SK-N-SH (cell line): Measurements from ENCODE around the gene MON1A. TPM values are rescaled to one million over a fixed set of nuclear protein-coding genes. Genes with fewer than 3 reads are reported as not detected.

Source experiments
- CTCF ChIA-PET: fragments of 300-600, 350-600 bp; formaldehyde crosslinking; extraction: SDS; loops from one replicate; lab custom pipeline; 2021; lab: Yijun Ruan, JAX
- POLR2A ChIA-PET: fragments of 350-600 bp; sonication (Branson Sonifier 250); formaldehyde crosslinking; extraction: SDS; loops from one replicate; lab custom pipeline; 2020; ENCODE audit warnings: antibody characterized with exemption, inconsistent platforms; lab: Yijun Ruan, JAX
- DNase-seq: peaks from one replicate; pipeline ENCODE4 v3.0.0; 2012
- H2AFZ ChIP-seq: fragments of 200-600 bp; sonication (generic); 2 replicates; pipeline ENCODE4 v1.8.1; 2016; ENCODE audit warnings: antibody characterized with exemption, mild to moderate bottlenecking, low read depth
- H3F3A ChIP-seq: fragments of 200-600 bp; sonication (generic); replicated peaks from 2 replicates; pipeline ENCODE3; 2016; ENCODE audit warnings: antibody characterized with exemption, mild to moderate bottlenecking; ENCODE audit not compliant: insufficient read depth
- H3K27ac ChIP-seq, 2 experiments: fragments of 200-500 bp in 1 of 2; fragments of 200-600 bp in 1 of 2; sonication (Bioruptor generic) in 1 of 2; sonication (generic), shearing (Covaris generic) in 1 of 2; 2 replicates each; pipeline versions ENCODE4 v1.5.1 to v1.6.1; 2014 to 2016; ENCODE audit warnings: low read depth in 2 of 2, inconsistent platforms in 1 of 2, low read length in 1 of 2, mild to moderate bottlenecking in 1 of 2, mixed read lengths in 1 of 2
- H3K27me3 ChIP-seq: fragments of 200-600 bp; sonication (generic), shearing (Covaris generic); 2 replicates; pipeline ENCODE4 v1.6.1; 2016; ENCODE audit warnings: mixed run types; ENCODE audit not compliant: insufficient read depth
- H3K36me3 ChIP-seq, 2 experiments: fragments of 200-500 bp in 1 of 2; fragments of 200-600 bp in 1 of 2; sonication (Bioruptor generic) in 1 of 2; sonication (generic) in 1 of 2; replicated peaks in 1 of 2; 2 replicates each; pipeline versions ENCODE3 to v1.5.1; 2014 to 2016; ENCODE audit warnings: low read length in 1 of 2, mild to moderate bottlenecking in 1 of 2; ENCODE audit not compliant: insufficient read depth in 2 of 2, control insufficient read depth in 1 of 2
- H3K4me1 ChIP-seq, 2 experiments: fragments of 200-500 bp in 1 of 2; fragments of 200-600 bp in 1 of 2; sonication (Bioruptor generic) in 1 of 2; sonication (generic), shearing (Covaris generic) in 1 of 2; 2 replicates each; pipeline versions ENCODE4 v1.5.1 to v1.6.1; 2014 to 2016; ENCODE audit warnings: low read depth in 1 of 2, low read length in 1 of 2, mixed run types in 1 of 2; ENCODE audit not compliant: insufficient read depth in 2 of 2, control insufficient read depth in 1 of 2
- H3K4me2 ChIP-seq: fragments of 200-600 bp; sonication (generic), shearing (Covaris generic); 2 replicates; pipeline ENCODE4 v1.6.1; 2017; ENCODE audit warnings: mixed run types
- H3K4me3 ChIP-seq, 2 experiments: fragments of 200-500 bp in 1 of 2; fragments of 200-600 bp in 1 of 2; sonication (Bioruptor generic) in 1 of 2; sonication (generic), shearing (Covaris generic) in 1 of 2; 2 replicates each; pipeline versions ENCODE4 v1.5.1 to v1.8.1; 2014 to 2016; ENCODE audit warnings: low read depth in 2 of 2, inconsistent platforms in 1 of 2, low read length in 1 of 2, mild to moderate bottlenecking in 1 of 2, mixed read lengths in 1 of 2, moderate library complexity in 1 of 2
- H3K79me2 ChIP-seq: fragments of 200-600 bp; sonication (generic); 2 replicates; pipeline ENCODE4 v1.8.1; 2017; ENCODE audit warnings: mild to moderate bottlenecking; ENCODE audit not compliant: insufficient read depth
- H3K9ac ChIP-seq: fragments of 200-600 bp; sonication (generic); 2 replicates; pipeline ENCODE4 v1.6.1; 2017; ENCODE audit warnings: mixed run types
- H3K9me2 ChIP-seq: fragments of 200-600 bp; sonication (generic); 2 replicates; pipeline ENCODE4 v1.6.1; 2017; ENCODE audit warnings: mixed run types
- H3K9me3 ChIP-seq: fragments of 200-600 bp; sonication (generic); 2 replicates; pipeline ENCODE4 v1.6.1; 2017; ENCODE audit warnings: mixed run types, mild to moderate bottlenecking, moderate library complexity
- H4K20me1 ChIP-seq: fragments of 200-600 bp; sonication (generic); 2 replicates; pipeline ENCODE4 v1.6.1; 2017; ENCODE audit warnings: mild to moderate bottlenecking, mixed run types; ENCODE audit not compliant: insufficient read depth
- CHD2 ChIP-seq: fragments of 150-350 bp; IDR thresholded peaks from 2 replicates; pipeline ENCODE4 v1.6.1; 2018; ENCODE audit warnings: low read length; ENCODE audit not compliant: partially characterized antibody
- EP300 ChIP-seq, 2 experiments: IDR thresholded peaks; 2 replicates each; pipeline versions ENCODE4 v1.4.0 to v1.6.1; 2012; ENCODE audit warnings: borderline replicate concordance in 1 of 2, low read depth in 1 of 2, low read length in 1 of 2
- GATA2 ChIP-seq: sonication (generic); formaldehyde crosslinking; IDR thresholded peaks from 2 replicates; pipeline ENCODE4 v1.5.0; 2020; ENCODE audit warnings: mild to moderate bottlenecking, missing genetic modification reagents
- JUND ChIP-seq: IDR thresholded peaks from 2 replicates; pipeline ENCODE4 v1.4.0; 2012
- MEF2A ChIP-seq: IDR thresholded peaks from 2 replicates; pipeline ENCODE4 v1.4.0; 2012; ENCODE audit warnings: low read depth, borderline replicate concordance
- RAD21 ChIP-seq: IDR thresholded peaks from 2 replicates; pipeline ENCODE4 v1.6.1; 2012; ENCODE audit warnings: mild to moderate bottlenecking, low read length
- RFX5 ChIP-seq: IDR thresholded peaks from 2 replicates; pipeline ENCODE4 v1.6.1; 2012; ENCODE audit warnings: mild to moderate bottlenecking, improper control_type of control experiment, low read length
- RXRA ChIP-seq: IDR thresholded peaks from 2 replicates; pipeline ENCODE4 v1.4.0; 2012; ENCODE audit warnings: low read depth, mild to moderate bottlenecking, borderline replicate concordance
- TCF12 ChIP-seq: IDR thresholded peaks from 2 replicates; pipeline ENCODE4 v1.4.0; 2012
- YY1 ChIP-seq: IDR thresholded peaks from 2 replicates; pipeline ENCODE4 v1.4.0; 2012; ENCODE audit warnings: low read depth, mild to moderate bottlenecking
- WGBS: methylation state at CpG from one replicate; pipeline ENCODE4 v1.1.6; 2017; ENCODE audit warnings: low lambda C conversion rate; 5-methylcytosine and 5-hydroxymethylcytosine counted together
- polyA plus RNA-seq, 3 experiments: library from polyadenylated mRNA; depleted of rRNA; stranded (reverse); fragments of >200 nt; gene quantifications; 2 replicates each; pipeline ENCODE4 v1.2.3, GENCODE V29; 2012
- TF ChIP-seq, protein P1 (sequence below): fragments of 200-600 bp; sonication (generic); IDR thresholded peaks from 2 replicates; pipeline ENCODE4 v1.6.1; 2017; ENCODE audit warnings: antibody characterized with exemption, mild to moderate bottlenecking, moderate library complexity
- TF ChIP-seq, protein P2 (sequence below): fragments of 150-350 bp; IDR thresholded peaks from 2 replicates; pipeline ENCODE4 v1.6.1; 2017; ENCODE audit warnings: antibody characterized with exemption, low read length, low read depth, borderline replicate concordance
- TF ChIP-seq, protein P3 (sequence below): IDR thresholded peaks from 2 replicates; pipeline ENCODE4; 2012
- TF ChIP-seq, protein P4 (sequence below): IDR thresholded peaks from 2 replicates; pipeline ENCODE4 v1.4.0; 2012; ENCODE audit warnings: low read depth, borderline replicate concordance
- TF ChIP-seq, protein P5 (sequence below): fragments of 150-350 bp; IDR thresholded peaks from 2 replicates; pipeline ENCODE4 v1.6.1; 2016; ENCODE audit warnings: mild to moderate bottlenecking, low read depth, low read length
- TF ChIP-seq, protein P6 (sequence below): IDR thresholded peaks from 2 replicates; pipeline ENCODE4 v1.6.1; 2012; ENCODE audit warnings: mild to moderate bottlenecking, low read depth, low read length, moderate library complexity

Gene MON1A
- polyA plus RNA-seq, 1 of the 3 experiments (the other 2 are of a cell fraction): 12.0 TPM

DNA sequence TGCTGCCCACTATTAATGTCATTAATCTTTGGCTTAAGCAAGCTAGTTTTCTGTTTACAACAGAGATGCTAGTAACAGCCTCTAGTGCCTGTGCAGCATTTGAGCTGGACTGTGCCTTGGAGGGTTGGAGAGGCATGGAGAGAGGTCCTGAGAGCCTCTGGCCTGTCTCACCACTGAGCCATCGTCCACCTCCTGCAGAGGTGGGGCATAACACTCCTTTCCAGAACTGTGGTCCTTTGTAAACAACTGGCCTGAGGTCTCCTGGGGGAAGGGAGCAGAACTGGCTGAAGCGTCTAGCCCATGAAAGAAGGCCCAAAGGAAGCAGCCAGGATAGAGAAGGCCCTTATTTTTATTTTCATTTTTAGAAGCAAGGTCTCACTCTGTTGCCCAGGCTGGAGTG lies 49.9 kb downstream of the MON1A start:
- H3K4me1 ChIP-seq: no peaks in the 10 kb centered on the region
- ChIA-PET POLR2A (interaction anchor here (1.2 kb wide), 1 partner anchor 60 kb away, joined by 3 read pairs; the partner anchor contains the start of gene RBM6), CTCF (interaction anchor here (0.7 kb wide), 1 partner anchor 30 kb away, joined by 3 read pairs; no protein-coding TSS in a partner anchor)
- H3K27ac ChIP-seq: no peak overlapping the region
- no peaks in the 10 kb centered on the region; the same call in 1 of the 2 replicates for H3K27me3 ChIP-seq
- no peak for DNase-seq
- 83% methylated on average over 1 of the region's 2 CpGs for WGBS
- H3K4me2 ChIP-seq: no peak overlapping the region
- no peaks in the 10 kb centered on the region for H3K9me2 ChIP-seq
- no peak overlapping the region for H3K9ac ChIP-seq
- no peaks in the 10 kb centered on the region for H3F3A ChIP-seq
- H4K20me1 ChIP-seq: no peaks in the 10 kb centered on the region
- H3K9me3 ChIP-seq: no peaks in the 10 kb centered on the region
- no peaks in the 10 kb centered on the region for H3K79me2 ChIP-seq
- TF ChIP-seq, protein P1, sequence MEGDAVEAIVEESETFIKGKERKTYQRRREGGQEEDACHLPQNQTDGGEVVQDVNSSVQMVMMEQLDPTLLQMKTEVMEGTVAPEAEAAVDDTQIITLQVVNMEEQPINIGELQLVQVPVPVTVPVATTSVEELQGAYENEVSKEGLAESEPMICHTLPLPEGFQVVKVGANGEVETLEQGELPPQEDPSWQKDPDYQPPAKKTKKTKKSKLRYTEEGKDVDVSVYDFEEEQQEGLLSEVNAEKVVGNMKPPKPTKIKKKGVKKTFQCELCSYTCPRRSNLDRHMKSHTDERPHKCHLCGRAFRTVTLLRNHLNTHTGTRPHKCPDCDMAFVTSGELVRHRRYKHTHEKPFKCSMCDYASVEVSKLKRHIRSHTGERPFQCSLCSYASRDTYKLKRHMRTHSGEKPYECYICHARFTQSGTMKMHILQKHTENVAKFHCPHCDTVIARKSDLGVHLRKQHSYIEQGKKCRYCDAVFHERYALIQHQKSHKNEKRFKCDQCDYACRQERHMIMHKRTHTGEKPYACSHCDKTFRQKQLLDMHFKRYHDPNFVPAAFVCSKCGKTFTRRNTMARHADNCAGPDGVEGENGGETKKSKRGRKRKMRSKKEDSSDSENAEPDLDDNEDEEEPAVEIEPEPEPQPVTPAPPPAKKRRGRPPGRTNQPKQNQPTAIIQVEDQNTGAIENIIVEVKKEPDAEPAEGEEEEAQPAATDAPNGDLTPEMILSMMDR: no peak
- no peak for TF ChIP-seq EP300 (IDR thresholded peaks at IDR 0.05; ENCODE audit: borderline replicate concordance in 1 of 2, low read depth in 1 of 2, low read length in 1 of 2)
- no peak for TF ChIP-seq CHD2
- no peak for TF ChIP-seq RXRA
- no peak for TF ChIP-seq RFX5
- no peak for TF ChIP-seq TCF12
- TF ChIP-seq JUND: no peak
- TF ChIP-seq RAD21: no peak
- no peak for TF ChIP-seq YY1
- H2AFZ ChIP-seq: no peak overlapping the region
- no peak overlapping the region for H3K4me3 ChIP-seq
- no peaks in the 10 kb centered on the region for H3K36me3 ChIP-seq

DNA sequence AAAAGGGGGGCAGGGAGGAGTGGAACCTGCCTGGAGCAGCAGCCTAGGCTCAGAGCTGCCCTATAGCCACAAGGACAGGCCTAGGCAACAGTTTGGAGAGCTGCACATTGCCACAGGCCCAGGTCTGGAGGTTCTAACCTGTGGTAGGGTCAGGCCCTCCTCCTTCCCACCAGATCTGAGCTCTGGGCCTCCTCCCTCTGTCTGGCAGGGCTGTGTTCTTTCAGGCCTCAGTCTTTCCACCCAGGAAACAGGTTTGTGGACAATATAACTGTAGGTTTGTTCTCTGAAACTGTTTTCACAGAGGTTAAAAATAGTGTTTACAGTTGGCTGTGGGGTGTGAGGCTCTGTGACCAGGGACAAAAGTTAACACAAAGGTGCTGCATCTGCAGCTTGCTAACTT lies 50.9 kb downstream of the MON1A start:
- no peak overlapping the region for H3K27ac ChIP-seq
- no peaks in the 10 kb centered on the region for H3F3A ChIP-seq
- no peaks in the 10 kb centered on the region for H3K9me2 ChIP-seq
- H3K9ac ChIP-seq: no peak overlapping the region
- H3K4me3 ChIP-seq: no peak overlapping the region
- no peaks in the 10 kb centered on the region for H3K36me3 ChIP-seq
- H3K4me2 ChIP-seq: no peak overlapping the region
- no peak for DNase-seq
- H3K4me1 ChIP-seq: peaks cover 0 to 7% of the 10 kb centered on the region in 2 experiments; a peak in 1 of 4 replicates
- no peaks in the 10 kb centered on the region for H3K79me2 ChIP-seq
- CTCF ChIA-PET: interaction anchor here (1.0 to 1.3 kb wide), 2 partner anchors 39 to 339 kb away, joined by 3 to 6 read pairs; no protein-coding TSS in a partner anchor
- POLR2A ChIA-PET: no interaction called here
- H3K27me3 ChIP-seq: no peaks in the 10 kb centered on the region; the same call in 1 of the 2 replicates
- H4K20me1 ChIP-seq: no peaks in the 10 kb centered on the region
- no peaks in the 10 kb centered on the region for H3K9me3 ChIP-seq
- H2AFZ ChIP-seq: no peak overlapping the region
- TF ChIP-seq, protein P2, sequence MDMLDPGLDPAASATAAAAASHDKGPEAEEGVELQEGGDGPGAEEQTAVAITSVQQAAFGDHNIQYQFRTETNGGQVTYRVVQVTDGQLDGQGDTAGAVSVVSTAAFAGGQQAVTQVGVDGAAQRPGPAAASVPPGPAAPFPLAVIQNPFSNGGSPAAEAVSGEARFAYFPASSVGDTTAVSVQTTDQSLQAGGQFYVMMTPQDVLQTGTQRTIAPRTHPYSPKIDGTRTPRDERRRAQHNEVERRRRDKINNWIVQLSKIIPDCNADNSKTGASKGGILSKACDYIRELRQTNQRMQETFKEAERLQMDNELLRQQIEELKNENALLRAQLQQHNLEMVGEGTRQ: no peak
- TF ChIP-seq, protein P3, sequence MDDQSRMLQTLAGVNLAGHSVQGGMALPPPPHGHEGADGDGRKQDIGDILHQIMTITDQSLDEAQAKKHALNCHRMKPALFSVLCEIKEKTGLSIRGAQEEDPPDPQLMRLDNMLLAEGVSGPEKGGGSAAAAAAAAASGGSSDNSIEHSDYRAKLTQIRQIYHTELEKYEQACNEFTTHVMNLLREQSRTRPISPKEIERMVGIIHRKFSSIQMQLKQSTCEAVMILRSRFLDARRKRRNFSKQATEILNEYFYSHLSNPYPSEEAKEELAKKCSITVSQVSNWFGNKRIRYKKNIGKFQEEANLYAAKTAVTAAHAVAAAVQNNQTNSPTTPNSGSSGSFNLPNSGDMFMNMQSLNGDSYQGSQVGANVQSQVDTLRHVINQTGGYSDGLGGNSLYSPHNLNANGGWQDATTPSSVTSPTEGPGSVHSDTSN: no peak
- no peak for TF ChIP-seq MEF2A
- TF ChIP-seq TCF12: no peak
- no peak for TF ChIP-seq RXRA
- TF ChIP-seq, protein P4, sequence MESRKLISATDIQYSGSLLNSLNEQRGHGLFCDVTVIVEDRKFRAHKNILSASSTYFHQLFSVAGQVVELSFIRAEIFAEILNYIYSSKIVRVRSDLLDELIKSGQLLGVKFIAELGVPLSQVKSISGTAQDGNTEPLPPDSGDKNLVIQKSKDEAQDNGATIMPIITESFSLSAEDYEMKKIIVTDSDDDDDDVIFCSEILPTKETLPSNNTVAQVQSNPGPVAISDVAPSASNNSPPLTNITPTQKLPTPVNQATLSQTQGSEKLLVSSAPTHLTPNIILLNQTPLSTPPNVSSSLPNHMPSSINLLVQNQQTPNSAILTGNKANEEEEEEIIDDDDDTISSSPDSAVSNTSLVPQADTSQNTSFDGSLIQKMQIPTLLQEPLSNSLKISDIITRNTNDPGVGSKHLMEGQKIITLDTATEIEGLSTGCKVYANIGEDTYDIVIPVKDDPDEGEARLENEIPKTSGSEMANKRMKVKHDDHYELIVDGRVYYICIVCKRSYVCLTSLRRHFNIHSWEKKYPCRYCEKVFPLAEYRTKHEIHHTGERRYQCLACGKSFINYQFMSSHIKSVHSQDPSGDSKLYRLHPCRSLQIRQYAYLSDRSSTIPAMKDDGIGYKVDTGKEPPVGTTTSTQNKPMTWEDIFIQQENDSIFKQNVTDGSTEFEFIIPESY: no peak
- TF ChIP-seq, protein P5, sequence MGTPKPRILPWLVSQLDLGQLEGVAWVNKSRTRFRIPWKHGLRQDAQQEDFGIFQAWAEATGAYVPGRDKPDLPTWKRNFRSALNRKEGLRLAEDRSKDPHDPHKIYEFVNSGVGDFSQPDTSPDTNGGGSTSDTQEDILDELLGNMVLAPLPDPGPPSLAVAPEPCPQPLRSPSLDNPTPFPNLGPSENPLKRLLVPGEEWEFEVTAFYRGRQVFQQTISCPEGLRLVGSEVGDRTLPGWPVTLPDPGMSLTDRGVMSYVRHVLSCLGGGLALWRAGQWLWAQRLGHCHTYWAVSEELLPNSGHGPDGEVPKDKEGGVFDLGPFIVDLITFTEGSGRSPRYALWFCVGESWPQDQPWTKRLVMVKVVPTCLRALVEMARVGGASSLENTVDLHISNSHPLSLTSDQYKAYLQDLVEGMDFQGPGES: no peak
- TF ChIP-seq EP300 (IDR thresholded peaks at IDR 0.05; ENCODE audit: borderline replicate concordance in 1 of 2, low read depth in 1 of 2, low read length in 1 of 2): no peak
- TF ChIP-seq, protein P6, sequence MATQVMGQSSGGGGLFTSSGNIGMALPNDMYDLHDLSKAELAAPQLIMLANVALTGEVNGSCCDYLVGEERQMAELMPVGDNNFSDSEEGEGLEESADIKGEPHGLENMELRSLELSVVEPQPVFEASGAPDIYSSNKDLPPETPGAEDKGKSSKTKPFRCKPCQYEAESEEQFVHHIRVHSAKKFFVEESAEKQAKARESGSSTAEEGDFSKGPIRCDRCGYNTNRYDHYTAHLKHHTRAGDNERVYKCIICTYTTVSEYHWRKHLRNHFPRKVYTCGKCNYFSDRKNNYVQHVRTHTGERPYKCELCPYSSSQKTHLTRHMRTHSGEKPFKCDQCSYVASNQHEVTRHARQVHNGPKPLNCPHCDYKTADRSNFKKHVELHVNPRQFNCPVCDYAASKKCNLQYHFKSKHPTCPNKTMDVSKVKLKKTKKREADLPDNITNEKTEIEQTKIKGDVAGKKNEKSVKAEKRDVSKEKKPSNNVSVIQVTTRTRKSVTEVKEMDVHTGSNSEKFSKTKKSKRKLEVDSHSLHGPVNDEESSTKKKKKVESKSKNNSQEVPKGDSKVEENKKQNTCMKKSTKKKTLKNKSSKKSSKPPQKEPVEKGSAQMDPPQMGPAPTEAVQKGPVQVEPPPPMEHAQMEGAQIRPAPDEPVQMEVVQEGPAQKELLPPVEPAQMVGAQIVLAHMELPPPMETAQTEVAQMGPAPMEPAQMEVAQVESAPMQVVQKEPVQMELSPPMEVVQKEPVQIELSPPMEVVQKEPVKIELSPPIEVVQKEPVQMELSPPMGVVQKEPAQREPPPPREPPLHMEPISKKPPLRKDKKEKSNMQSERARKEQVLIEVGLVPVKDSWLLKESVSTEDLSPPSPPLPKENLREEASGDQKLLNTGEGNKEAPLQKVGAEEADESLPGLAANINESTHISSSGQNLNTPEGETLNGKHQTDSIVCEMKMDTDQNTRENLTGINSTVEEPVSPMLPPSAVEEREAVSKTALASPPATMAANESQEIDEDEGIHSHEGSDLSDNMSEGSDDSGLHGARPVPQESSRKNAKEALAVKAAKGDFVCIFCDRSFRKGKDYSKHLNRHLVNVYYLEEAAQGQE: no peak
- TF ChIP-seq GATA2: no peak
